ENCODE data around the gene POGK.

Gene POGK

GRCh38 chr1:166900987-166901386 is 61.7 kb downstream of the POGK start:
- DNase-seq: no peak

- DNase-seq: no peak
Measured at GRCh38 chr1:166902279-166902678, 63.0 kb downstream of the POGK start.

- no peak for DNase-seq
Measured at GRCh38 chr1:166903232-166903631, 64.0 kb downstream of the POGK start.

GRCh38 chr1:166905136-166905535 is 65.9 kb downstream of the POGK start:
- DNase-seq: no peak

GRCh38 chr1:166905900-166906299 is 66.6 kb downstream of the POGK start:
- no peak for DNase-seq
